Coronary artery (tissue), 2 donors: ENCODE data around the gene MSH3.

Experiments
- DNase-seq: peaks from one replicate; pipeline ENCODE4 v3.0.0-alpha.2; 2017; ENCODE audit warnings: low spot score
- H3K27ac ChIP-seq, 2 donors: fragments of 200-600 bp; sonication (generic); one replicate each; pipeline ENCODE4 v1.5.1; 2016 to 2019
- H3K4me3 ChIP-seq: fragments of 200-600 bp; sonication (generic); 2 replicates; pipeline ENCODE4 v1.5.1; 2016; ENCODE audit warnings: mild to moderate bottlenecking, moderate library complexity
- CTCF ChIP-seq: fragments of 200-600 bp; sonication (generic); IDR thresholded peaks from one replicate; pipeline ENCODE4 v1.5.1; 2019; ENCODE audit warnings: antibody characterized with exemption

Gene MSH3

GRCh38 chr5:80631278-80632259 is 22.9 kb upstream of the MSH3 start:
- DNase-seq, result no peak
- Histone ChIP-seq H3K27ac (no peak overlapping the region), H3K4me3 (no peak overlapping the region)
- TF ChIP-seq CTCF, result no peak

GRCh38 chr5:80632700-80633099 is 21.8 kb upstream of the MSH3 start:
- TF ChIP-seq CTCF, result no peak
- DNase-seq, result no peak
- no peak overlapping the region for H3K4me3 ChIP-seq
- no peak overlapping the region for H3K27ac ChIP-seq

- Histone ChIP-seq H3K4me3 (no peak overlapping the region), H3K27ac (no peak overlapping the region)
- DNase-seq, result no peak
- TF ChIP-seq CTCF, result no peak
These were observed 20.3 kb upstream of the MSH3 start for GRCh38 chr5:80634193-80634592.

GRCh38 chr5:80641353-80641752 is 13.1 kb upstream of the MSH3 start:
- Histone ChIP-seq H3K4me3 (no peak overlapping the region), H3K27ac (no peak overlapping the region)
- no peak for TF ChIP-seq CTCF
- no peak for DNase-seq

GRCh38 chr5:80644900-80645299 is 9.6 kb upstream of the MSH3 start:
- no peak for DNase-seq
- Histone ChIP-seq H3K4me3 (no peak overlapping the region), H3K27ac (no peak overlapping the region)
- no peak for TF ChIP-seq CTCF

GRCh38 chr5:80646926-80647325 is 7.5 kb upstream of the MSH3 start:
- no peak overlapping the region for H3K4me3 ChIP-seq
- no peak overlapping the region for H3K27ac ChIP-seq
- no peak for DNase-seq
- no peak for TF ChIP-seq CTCF

- TF ChIP-seq CTCF, result no peak
- DNase-seq, result no peak
- Histone ChIP-seq H3K4me3 (no peak overlapping the region), H3K27ac (no peak overlapping the region)
These were observed 950 bp upstream of the MSH3 start for GRCh38 chr5:80653502-80653901.
